ENCODE measurements around the gene ZFHX2.

The ZFHX2 gene

DNA sequence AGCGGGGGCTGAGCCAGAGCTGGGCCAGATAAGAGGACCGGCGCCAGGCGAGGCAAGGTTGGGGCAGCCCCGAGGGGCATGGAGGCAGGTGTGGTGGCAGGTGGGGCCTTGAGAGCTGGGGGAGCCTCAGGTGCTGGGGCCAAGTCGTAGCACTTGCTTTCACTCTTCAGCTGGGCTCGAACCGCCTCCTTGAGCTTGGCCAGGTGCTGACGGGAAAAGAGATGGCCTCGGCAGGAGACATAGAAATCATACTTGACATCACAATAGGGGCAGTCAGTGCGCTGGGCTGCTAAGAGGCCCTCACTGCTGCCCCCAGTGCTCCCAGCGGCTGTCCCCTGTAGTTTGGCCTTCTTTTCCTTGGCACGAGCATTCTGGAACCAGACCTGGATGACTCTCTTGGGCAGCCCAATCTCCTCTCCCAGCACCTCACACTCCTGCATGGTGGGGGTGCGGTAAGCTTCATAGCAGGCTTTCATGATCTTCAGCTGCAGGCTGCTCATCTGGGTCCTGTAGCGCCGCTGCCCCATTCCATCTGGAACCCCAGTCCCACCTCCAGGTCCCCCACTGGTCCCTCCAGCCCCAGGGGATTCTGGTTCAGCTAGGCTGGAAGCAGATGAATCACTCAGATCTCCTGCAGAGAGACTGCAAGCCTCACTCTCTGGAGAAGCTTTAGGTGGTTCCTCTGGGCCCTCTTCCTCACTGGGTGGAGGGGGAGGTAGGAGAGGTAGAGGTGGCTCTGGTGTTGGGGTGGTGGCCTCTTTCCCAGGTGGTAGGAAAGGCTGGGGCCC, 28.1 kb downstream of the ZFHX2 start:
- no peak for DNase-seq (ENCODE audit: low read depth in 4 of 4, low spot score in 1 of 4)

DNA sequence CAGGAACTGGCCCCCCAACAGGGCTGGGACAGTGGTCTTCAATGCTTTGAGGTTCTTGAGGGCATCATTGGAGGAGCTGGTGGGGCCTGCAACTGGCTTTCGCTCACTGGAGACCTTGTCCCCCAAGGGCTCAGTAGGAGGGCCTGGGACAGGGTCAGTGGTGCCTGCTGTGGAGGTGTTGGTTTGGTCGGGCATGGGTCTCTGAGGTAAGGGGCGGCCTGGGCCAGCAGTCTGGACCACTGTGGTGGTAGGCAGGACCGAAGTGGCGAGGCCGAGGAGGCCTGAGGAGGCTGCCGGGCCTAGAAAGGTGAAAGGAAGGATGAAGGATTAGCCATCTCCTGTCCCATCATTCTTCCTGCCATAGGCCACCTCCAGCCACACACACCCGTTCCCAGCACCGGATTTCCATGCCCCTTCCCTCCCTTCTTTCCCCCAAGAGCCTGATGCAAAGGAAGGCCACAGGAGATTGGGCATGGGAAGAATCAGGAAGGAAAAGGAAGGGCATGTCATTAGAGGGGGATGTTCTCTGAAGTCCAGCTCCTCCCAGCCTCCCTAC, 28.8 kb downstream of the ZFHX2 start:
- DNase-seq (ENCODE audit: low read depth in 4 of 4, low spot score in 1 of 4): no peak

DNA sequence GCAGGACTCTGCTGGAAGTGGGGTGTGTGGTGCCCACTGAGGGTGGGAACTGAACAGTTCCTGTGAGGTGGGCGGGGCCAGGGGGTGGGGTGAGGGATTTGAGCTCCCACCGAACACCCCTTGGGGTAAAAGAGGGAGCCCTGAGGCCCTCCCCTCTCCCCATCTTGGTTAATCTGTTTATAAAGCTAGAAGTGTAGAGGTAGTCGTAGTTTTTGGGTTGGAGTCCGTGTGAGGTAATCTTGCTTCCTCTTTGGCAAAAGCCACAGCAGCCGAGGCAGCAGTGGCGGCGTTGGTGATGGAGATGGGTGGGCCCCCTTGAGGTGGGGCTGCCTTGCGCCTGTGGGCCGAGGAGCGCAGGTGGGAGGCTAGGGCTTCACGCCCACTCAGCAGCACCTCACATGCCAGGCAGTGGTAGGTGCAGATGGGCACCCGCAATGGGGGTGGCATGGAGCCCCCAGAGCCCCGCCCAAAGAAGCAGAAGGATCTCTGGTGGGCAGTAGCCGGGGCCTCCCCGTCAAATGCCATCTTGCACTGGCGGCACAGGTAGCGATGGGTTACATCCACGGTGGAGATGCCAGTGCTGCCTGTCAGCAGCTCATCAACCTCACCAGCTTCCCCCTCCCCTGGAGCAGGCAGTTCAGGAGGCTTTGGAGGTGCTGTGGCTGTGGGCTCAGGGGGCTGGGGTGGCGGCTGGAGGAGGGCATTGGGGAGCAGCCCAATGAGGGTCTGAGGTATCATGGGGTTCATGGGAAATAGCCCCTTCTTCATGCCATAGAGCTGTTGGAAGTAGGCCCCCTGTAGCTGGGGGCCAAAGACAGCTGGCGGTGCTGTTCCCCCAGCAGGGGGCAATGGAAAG, 29.6 kb downstream of the ZFHX2 start:
- DNase-seq (ENCODE audit: low read depth in 4 of 4, low spot score in 1 of 4): no peak

DNA sequence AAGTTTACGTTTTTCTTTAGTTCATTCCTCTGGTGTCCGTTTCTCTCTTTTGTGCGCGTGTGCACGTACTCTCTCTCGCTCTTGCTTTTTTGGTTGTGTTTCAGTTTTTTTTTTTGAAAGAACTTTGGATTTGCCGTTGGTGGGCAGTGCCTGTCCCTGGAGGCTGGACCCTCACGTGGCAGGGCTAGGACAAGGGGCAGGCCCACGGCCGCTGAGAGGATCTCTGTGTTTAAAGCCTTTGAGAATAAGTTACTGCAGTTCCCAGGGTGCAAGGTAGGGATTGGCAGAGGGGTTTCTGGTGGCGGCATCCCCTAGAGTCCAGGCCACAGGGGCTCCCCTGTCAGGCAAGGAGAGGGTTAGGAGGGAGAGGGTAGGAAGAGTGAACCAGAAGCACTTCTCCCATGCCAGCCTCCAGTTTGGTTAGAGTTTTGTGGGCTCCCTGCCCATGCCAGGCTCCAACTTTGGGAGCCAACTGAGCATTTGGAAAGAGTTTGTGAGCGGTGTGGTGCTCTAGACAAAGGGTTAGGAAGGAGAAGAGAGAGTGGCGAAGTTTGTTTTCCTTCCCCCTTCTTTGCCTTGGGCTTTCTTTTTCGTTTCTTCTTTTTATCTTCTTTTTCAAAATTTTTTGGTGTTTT, 30.5 kb downstream of the ZFHX2 start:
- no peak for DNase-seq (ENCODE audit: low read depth in 4 of 4, low spot score in 1 of 4)

DNA sequence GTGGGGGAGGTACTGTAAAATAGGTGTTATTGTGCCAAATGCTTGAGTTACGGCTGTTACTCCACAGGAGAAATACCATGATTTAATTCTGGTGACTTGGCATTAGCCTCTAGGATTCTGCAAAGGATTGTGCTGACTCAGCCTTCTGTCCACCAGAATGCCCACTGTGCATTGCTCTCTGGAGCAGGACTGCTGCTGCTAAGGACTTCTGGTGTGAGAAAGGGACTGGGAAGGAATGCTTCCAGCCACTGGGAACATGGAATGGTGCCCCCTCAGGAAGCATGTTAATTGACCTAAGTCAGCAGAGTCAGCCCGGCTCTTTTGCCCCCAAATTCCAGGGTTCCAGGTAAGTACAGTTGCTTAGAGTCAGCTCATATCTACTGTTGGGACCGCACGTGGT, 32.9 kb downstream of the ZFHX2 start:
- no peak for DNase-seq (ENCODE audit: low read depth in 4 of 4, low spot score in 1 of 4)

DNA sequence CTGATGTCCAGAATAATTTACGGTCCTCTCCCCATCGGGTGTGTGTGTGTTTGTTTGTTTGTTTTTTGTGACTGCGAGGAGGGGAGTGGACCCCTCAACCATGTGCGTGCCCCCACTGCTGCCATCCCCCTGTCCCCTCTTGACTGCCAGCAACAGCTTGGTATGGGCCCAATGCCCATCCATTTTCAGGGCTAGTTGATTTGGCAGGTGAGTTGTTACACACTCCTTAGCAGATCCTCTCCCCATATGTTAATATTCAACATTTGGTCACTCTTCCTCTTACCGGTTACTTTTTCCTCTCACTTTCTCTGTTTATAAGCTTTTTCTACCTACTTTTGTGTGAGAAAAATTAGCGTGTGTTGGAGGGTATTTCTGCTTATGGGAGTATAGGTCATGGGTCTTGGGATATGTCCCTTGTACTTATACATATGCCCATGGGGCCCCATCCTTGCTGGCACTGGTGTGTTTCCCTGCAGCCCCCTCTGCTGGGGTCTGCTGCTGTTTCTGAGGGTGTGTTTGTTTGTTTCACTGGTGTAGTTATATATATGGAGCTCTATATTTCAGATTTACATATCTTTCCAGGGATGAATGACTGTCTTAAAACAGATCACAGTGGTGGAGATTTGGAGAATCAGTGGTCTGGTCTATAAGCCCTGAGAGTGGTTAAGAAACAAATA, 33.8 kb downstream of the ZFHX2 start:
- no peak for DNase-seq (ENCODE audit: low read depth in 4 of 4, low spot score in 1 of 4)

DNA sequence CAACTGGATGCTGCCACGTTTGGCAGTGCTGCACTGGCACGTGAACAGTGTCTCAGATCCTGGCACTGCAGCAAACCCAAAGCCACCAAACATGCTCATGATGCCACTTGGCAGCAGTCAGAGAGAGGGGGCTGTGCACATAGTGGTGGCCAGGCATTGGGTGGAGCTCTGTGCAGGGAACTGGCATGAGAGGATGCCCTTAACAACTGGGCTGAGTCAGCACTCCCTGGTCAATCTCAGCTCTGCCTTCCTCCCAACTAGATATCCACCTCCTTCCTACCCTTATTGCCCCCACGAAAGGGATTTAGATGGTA, 37.0 kb downstream of the ZFHX2 start:
- no peak for DNase-seq (ENCODE audit: low read depth in 4 of 4, low spot score in 1 of 4)

DNA sequence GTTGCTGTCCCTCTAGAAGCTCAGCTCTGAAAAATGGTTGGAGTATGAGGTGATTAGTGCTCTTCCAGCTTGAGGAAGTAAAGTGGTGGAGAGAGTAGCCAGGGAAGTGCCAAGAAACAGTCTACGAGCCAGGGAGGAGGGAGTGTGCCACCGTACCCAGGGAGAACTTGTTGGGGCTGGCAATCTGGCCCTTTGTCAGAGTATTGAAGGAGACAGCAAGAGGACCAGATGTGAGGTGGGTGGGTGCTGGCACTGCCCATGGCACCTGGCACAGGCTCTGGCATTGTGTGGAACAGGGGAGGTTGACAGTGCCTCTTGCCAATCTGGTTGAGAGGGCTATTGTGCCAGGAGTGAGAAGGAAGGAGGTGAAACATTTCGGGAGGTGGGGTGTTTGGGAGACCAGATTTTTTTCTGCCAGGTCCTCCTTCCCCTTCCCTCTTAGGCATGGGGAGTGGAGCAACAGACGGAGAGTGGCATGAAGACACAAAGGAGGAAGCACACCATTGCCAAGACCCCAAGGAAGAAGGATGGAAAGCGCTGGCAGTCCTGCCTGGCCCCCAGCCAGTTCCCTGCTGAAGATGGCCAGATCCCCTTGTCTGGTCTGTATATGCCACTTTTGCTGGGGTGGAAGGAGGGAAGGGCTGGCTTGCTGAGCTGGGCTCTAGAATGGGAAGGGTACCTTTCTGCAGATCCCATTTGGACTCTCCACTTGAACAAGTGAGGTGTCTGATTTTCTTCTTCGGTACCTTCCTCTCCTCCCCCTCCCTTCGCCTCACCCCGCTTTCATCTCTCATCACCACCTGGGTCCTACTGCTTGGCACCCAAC, 37.5 kb downstream of the ZFHX2 start:
- no peak for DNase-seq (ENCODE audit: low read depth in 4 of 4, low spot score in 1 of 4)

DNA sequence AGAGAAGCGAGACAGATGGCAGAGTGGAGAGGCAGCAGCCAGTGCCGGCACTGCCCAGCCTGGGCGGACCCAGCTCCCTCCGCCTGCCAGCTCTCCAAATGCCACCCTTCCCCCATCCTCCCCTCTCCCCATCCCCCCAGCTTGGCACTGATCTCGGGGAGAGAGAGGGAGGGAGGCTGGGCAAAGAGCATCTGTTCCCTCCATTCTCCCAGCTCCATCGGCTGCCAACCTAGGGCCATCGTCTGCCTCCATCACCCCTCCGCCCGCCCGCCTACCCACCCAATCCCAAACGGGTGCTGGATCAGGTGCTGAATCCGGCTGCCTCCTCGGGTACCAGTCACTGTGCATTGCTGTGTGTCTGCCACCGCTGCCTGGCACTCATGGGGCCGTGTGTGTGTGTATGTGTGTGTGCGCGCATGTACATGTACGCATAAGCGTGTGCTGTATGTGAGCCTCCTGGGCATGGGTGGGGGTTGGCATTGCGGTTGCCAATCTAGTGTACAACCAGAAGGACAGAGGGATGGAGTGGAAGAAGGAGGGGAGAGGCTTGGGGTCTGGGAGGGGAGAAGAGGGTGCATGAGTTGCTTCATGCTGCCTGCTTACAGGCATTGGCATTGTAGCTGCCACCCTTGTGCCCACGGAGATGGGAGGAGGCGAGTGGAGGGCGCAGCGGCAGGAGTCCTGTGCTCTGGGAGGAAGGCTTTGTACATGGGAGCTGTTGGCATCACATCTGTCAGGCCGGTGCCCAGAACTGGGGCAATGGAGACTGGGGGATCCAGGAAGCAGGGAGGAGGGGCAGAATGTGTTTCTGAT, 38.4 kb downstream of the ZFHX2 start:
- no peak for DNase-seq (ENCODE audit: low read depth in 4 of 4, low spot score in 1 of 4)

DNA sequence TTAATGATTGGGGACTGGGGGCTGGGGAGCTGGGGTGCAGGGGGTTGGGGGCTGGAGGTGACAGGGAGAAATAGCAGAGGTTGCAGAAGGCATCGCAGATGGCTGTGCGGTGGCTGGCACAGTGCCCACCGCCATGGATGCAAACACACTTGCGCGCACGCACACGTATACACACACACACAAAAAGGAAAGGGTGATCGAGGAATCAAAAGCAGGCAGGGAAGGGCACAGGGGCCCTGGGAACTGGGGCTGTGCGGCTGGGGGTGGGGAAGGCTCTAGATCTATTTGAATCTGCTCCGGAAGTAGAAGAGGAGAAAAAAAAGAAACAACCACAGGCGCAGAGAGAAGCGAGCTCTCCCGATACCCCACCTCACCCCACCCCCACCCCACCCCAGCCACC, 39.4 kb downstream of the ZFHX2 start:
- no peak for DNase-seq (ENCODE audit: low read depth in 4 of 4, low spot score in 1 of 4)

DNA sequence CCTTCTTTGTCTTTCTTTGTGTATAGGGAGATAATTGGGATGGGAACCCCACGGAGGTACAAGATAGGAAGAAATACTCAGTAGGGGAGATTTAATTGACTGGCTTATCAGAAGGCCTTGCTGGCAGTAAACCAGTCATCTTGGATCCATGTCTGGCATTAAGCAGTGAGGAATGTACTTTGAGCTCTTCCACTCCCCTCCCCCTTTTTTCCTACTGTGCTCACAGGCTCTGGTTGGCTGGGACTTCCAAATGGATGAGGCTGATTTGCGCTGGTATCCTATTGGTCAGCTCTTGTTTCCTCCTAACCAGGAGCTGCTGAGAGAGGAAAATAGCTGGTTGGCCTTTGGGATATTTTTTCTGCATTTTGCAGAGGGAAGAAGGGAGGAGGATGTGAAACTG, 57.3 kb downstream of the ZFHX2 start:
- DNase-seq (ENCODE audit: low read depth in 4 of 4, low spot score in 1 of 4): no peak

DNA sequence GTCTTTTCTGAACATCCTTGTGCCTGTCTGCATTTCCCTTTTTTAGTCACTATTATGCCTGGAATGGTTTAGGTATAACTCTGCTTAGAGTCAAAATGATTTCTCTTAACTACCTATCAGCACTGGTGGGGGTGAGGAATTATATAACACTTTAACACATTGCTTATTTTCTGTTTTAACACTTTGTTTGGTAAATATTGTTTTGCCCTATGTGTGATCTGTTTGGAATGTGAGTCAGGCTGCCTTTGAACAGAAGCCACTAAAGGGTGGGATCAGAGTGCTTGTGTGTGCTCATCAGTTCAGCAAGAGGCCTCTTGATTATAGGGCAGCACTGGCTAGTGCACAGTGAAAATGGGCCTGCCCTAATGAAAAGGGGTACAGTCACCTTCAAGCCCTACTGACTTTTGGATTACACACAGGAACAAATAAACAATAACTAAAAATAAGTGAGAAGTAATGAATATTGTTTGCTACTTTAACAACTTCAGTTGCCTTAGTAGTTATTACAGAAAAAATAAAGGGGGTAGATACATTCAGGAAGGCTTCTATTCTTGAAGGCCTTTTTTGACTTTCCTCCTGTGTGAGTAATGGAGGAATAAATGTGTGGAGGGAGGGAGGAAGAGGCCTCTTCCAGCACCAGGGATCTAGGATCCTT, 58.8 kb downstream of the ZFHX2 start:
- no peak for DNase-seq (ENCODE audit: low read depth in 4 of 4, low spot score in 1 of 4)

DNA sequence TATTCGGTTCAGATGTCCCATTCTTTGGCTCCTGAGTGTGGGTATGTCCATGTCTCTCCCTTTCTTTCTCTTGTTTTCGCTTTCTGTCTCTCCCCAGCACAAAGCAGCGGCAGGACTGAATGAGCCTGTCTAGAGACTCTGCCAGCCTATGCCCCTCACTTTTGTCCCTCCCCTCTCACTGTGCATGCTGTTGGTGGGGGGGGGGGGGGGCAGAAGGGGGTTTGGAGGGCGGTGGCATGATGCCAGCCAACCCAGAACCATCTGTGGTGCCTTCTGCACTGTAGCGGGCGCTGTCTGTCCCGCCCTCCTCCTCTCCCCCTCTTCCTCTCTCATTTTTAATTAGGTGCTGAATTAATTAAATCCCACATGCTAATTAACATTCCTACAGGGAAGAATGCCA, 64.3 kb downstream of the ZFHX2 start:
- DNase-seq (ENCODE audit: low read depth in 4 of 4, low spot score in 1 of 4): no peak

DNA sequence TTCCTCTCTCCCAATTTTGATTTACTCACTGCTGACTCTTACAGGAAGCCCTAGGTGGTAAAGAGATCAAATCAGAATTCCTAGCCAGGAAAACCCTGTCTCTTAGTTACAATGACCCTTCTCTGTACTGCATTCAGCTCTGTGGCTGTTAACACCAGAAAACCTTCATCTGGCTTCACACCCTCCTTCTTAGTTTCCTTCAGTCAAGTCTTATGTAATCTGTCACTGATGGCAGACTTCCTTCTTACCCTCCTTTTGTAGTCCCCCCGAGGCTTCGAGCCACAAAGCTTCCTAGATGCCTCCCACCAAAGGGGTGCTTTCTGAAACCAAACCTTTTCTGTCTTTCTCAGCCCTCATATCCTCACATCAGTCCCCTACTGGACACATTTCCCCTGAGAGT, 65.5 kb downstream of the ZFHX2 start:
- no peak for DNase-seq (ENCODE audit: low read depth in 4 of 4, low spot score in 1 of 4)

DNA sequence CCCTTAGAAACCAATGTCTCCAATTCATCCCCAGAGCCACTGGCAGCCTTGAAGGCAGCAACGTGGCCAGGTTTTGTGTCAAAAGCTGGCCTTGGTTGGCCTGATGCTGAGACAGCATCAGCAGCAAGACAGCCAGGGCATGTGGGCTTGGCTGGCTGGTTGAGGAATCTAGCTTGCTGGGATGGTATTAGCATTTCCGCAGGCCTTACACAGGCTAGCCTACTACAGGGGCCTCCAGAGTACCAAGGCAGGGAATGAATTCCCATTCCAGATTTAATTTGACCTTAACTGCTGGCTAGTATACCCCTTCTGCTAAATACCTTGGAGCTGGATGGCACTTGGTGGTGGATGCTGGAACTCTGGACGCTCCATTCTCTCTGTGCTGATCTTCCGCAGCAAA, 66.2 kb downstream of the ZFHX2 start:
- DNase-seq (ENCODE audit: low read depth in 4 of 4, low spot score in 1 of 4): no peak

DNA sequence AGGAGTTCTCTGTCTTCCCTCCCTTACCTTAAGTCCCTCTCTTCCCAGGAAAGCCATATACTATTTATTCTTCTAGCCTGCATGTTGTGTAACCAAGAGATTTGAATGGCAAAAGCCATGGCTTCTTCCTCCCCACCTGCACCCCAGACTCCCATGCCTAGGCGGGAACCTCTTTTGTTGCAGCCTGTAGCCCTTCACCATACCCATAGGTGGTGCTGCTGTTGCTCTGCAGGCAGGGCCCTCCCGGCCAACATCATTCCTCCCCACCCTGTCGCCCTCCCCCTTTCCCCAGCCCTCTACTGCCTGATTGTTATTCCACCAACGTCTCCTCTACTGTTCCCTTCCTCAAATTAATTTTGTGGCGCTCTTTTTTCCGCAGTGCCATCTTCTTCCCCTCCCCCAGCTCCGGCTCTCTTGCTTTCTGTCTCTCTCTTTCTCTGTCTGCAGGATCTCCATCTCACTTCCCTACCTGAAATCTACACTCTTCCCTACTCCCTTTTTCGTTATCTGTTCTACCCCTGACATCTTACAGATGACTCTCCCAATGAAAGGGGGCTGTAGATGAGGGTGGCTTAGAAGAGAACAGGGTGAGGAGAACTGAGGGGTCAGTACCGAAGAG, 68.2 kb downstream of the ZFHX2 start:
- no peak for DNase-seq (ENCODE audit: low read depth in 4 of 4, low spot score in 1 of 4)

DNA sequence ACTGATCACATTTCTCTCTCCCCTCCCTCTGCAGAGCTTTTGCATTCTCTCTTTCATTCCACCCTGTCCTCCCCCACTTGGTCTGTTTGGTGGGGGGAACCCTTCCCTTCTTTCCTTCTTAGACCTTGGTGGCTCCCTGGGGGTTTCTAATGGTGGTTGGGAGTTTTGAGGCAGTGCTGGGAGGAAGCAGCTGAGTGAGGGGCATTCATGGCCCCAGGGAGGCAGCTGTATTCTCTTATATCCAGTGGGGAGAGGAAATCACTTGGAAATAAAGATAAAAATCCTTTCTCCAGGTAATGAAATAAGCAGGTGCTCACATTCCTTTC, 68.8 kb downstream of the ZFHX2 start:
- no peak for DNase-seq (ENCODE audit: low read depth in 4 of 4, low spot score in 1 of 4)

DNA sequence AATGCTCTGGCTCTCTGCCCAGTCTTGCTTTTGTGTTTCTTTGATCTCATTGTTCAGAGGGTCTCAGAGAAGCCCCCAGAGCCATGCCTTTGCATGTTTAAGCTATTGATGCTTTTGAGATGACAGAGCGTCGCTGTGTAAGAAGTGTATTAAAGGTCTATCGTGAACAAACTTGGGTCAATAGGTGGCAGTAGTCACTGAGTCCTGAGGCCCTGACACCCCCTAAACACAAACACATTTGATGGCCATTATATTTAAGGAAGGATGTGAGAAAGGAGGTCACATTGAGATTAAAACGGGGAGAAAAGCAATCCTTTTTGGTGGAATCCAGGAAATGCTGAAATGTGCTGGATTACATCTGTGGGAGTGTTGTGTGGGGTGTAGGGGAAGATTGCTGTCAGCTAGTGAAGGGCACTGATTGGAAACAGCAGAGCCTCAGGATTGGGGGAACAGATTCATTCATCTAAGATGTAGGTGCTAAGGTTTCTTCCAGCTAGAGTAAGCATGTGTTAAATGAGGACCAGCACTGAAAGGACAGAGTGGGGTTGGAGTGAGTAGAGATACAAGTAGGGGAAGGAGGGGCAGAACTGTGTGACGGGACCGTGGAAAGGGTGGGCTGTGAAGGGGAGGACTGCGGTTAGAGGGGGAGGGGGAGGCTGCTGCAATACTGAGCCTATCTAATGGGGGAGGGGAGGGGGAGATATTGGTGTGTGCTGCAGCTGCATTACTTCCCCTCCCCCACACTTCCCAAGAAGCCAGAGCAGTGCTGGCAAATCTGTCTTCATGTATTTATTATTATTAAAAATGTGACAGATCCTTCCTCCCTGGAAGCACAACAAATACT, 69.4 kb downstream of the ZFHX2 start:
- DNase-seq (ENCODE audit: low read depth in 4 of 4, low spot score in 1 of 4): no peak

All from stimulated activated CD4-positive, alpha-beta T cell treated with anti-CD3 and anti-CD28 coated beads, Interleukin-1b, Interleukin-23, amount 100 ng/mL, for 24 hours (primary cell).